ENCODE results near the gene CALCB. TPM values are rescaled to one million over a fixed set of nuclear protein-coding genes. Genes with fewer than 3 reads are reported as not detected.

Gene CALCB
- total and polyA plus RNA-seq, 10 of the 15 experiments (the other 5 are each of a cell fraction or from before 2014, with no cell fraction given), result 0.09 to 0.28 (median 0.12) TPM; not detected in 3

GRCh38 chr11:15027011-15027410 is 46.4 kb upstream of the CALCB start:
- RAD21 ChIA-PET (ENCODE audit: unreplicated experiment), result no interaction called here
- POLR2A ChIA-PET, result no interaction called here
- TF ChIP-seq GATAD2B (conservative IDR thresholded peaks at IDR 0.05; ENCODE audit: low read depth) (no peak), E4F1 (IDR thresholded peaks at IDR 0.05; ENCODE audit: borderline replicate concordance, partially characterized antibody) (no peak), SRF (IDR thresholded peaks at IDR 0.05; ENCODE audit: low read depth in 2 of 2, low read length in 2 of 2) (no peak), SREBF2 (IDR thresholded peaks at IDR 0.05; ENCODE audit: low read length) (no peak), DPF2 (IDR thresholded peaks at IDR 0.05) (no peak), CHD1 (IDR thresholded peaks at IDR 0.05; ENCODE audit: low read depth, low read length) (no peak), CHD4 (IDR thresholded peaks at IDR 0.05) (no peak), BRCA1 (IDR thresholded peaks at IDR 0.05; ENCODE audit: low read depth, low read length) (no peak), NFYB (IDR thresholded peaks at IDR 0.05; ENCODE audit: insufficient read depth, low read depth, low read length) (no peak), EED (IDR thresholded peaks at IDR 0.05; ENCODE audit: low read depth) (no peak), NR2C1 (IDR thresholded peaks at IDR 0.05) (no peak), ZNF592 (IDR thresholded peaks at IDR 0.05) (no peak), BHLHE40 (IDR thresholded peaks at IDR 0.05; ENCODE audit: borderline replicate concordance in 1 of 2, low read depth in 2 of 2, low read length in 1 of 2) (no peak), KAT2A (conservative IDR thresholded peaks at IDR 0.05; ENCODE audit: control insufficient read depth, low read depth, low read length) (no peak), NBN (IDR thresholded peaks at IDR 0.05) (no peak)
- Histone ChIP-seq H3K79me2 (ENCODE audit: control insufficient read depth, insufficient read depth, low read length) (no peaks in the 10 kb centered on the region), H4K20me1 (ENCODE audit: control insufficient read depth, insufficient read depth) (no peaks in the 10 kb centered on the region), H3K4me1 (ENCODE audit: control insufficient read depth, insufficient read depth, low read length) (no peaks in the 10 kb centered on the region), H2AFZ (ENCODE audit: control insufficient read depth, low read depth, low read length) (no peak overlapping the region), H3K27me3 (replicated peaks in 1 of 2; ENCODE audit: control insufficient read depth in 2 of 2, insufficient read depth in 2 of 2, low read length in 1 of 2) (no peaks in the 10 kb centered on the region; a peak in 1 of 4 replicates), H3K9ac (ENCODE audit: control insufficient read depth, insufficient read depth, low read length) (no peak overlapping the region), H3K27ac (ENCODE audit: control insufficient read depth, insufficient read depth) (no peak overlapping the region), H3K4me3 (no peak overlapping the region), H3K4me2 (ENCODE audit: control insufficient read depth, insufficient read depth) (no peak overlapping the region), H3K9me3 (replicated peaks; ENCODE audit: control insufficient read depth, insufficient read depth, low read length) (no peaks in the 10 kb centered on the region), H3K36me3 (ENCODE audit: control insufficient read depth in 2 of 2, insufficient read depth in 2 of 2, low read length in 1 of 2) (no peaks in the 10 kb centered on the region)
- 19% methylated on average over 3 of the region's 3 CpGs for WGBS (ENCODE audit: insufficient coverage, insufficient replicate concordance, low lambda C conversion rate, missing lambda C conversion rate)
- SMC1A ChIA-PET (ENCODE audit: uncharacterized antibody, unreplicated experiment), result interaction anchor here (0.7 kb wide), 1 partner anchor 829 kb away, joined by 3 read pairs; no protein-coding TSS in a partner anchor
- no TSS peak for BruUV-seq (replicated peaks)
- in situ Hi-C loops (cut with MboI), result no loop called here
- FAIRE-seq (no peak), ATAC-seq (no peak), DNase-seq (ENCODE audit: low read depth, low spot score) (no peak)
- CTCF ChIA-PET, result interaction anchor here (2.1 kb wide), 1 partner anchor 15 kb away, joined by 5 read pairs; no protein-coding TSS in a partner anchor
- intact Hi-C loops (cut with micrococcal nuclease; ENCODE audit: unreplicated experiment), result no loop called here
